HG03175 (cell line): Measurements from ENCODE around the gene PIP5K1C.

Experiments used
- ATAC-seq: cut with Tn5 transposase; IDR thresholded peaks from one replicate; pipeline ENCODE4 v1.9.1; 2021; ENCODE audit warnings: mild to moderate bottlenecking, moderate library complexity; ENCODE audit not compliant: unreplicated experiment

Gene PIP5K1C

GRCh38 chr19:3613818-3614661 is 86.2 kb downstream of the PIP5K1C start:
- no peak for ATAC-seq

- ATAC-seq, result no peak
These were observed 87.1 kb downstream of the PIP5K1C start for GRCh38 chr19:3612901-3613741.

- ATAC-seq, result no peak
These were observed 87.9 kb downstream of the PIP5K1C start for GRCh38 chr19:3612330-3612729.

GRCh38 chr19:3611841-3612240 is 88.4 kb downstream of the PIP5K1C start:
- ATAC-seq, result no peak

DNA sequence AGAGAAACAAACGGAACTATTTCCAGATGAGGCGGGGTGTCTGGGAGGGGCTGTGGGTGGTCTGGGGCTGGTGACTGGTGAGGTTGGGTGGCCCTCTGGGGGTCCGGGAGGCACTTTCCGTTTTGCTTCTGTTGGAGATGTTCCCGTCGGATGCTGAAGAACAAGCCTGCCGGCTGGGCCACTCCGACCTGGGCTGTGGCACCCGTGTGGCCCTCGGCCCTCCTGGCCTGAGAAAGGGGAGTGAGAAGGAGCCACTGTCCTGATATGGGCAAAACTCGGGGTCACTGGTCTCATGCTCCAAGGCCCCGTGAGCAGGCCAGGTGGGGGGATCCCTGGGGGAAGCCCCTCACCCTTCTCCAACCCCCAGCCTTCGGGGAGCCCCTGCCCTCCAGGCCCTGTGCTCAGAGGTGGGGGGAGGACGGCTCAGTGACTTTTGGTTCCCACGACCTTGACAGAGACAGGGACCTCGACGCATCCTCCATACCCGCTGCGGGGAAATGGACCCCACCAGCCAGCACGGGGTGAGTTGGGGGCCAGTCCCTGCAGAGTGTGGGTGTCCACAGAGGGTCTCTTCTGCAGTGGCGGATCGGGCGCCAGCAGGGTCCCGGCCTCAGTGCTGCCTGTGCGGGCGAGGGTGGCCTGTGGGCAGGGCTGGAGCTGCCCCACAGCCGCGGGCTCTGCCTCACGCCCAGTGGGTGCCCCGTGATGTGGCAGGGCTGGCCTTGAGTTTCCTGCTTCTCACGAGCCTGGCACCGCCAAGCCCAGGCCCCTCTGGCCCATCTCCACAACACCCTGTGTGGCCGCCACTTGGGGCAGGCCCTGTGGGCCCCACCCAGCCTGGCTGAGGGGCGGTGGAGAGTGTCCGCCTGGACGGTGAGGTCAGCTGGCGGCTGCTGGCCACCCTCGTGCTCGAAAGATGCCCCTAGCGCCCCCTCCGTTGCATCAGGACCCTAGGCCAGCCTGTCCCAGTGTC is 89.2 kb downstream of the PIP5K1C start:
- ATAC-seq, result no peak

- no peak for ATAC-seq
These were observed 90.2 kb downstream of the PIP5K1C start for GRCh38 chr19:3609779-3610719.

GRCh38 chr19:3608750-3609322 is 91.4 kb downstream of the PIP5K1C start:
- no peak for ATAC-seq

- ATAC-seq, result no peak
These were observed 92.1 kb downstream of the PIP5K1C start for GRCh38 chr19:3608079-3608641.

DNA sequence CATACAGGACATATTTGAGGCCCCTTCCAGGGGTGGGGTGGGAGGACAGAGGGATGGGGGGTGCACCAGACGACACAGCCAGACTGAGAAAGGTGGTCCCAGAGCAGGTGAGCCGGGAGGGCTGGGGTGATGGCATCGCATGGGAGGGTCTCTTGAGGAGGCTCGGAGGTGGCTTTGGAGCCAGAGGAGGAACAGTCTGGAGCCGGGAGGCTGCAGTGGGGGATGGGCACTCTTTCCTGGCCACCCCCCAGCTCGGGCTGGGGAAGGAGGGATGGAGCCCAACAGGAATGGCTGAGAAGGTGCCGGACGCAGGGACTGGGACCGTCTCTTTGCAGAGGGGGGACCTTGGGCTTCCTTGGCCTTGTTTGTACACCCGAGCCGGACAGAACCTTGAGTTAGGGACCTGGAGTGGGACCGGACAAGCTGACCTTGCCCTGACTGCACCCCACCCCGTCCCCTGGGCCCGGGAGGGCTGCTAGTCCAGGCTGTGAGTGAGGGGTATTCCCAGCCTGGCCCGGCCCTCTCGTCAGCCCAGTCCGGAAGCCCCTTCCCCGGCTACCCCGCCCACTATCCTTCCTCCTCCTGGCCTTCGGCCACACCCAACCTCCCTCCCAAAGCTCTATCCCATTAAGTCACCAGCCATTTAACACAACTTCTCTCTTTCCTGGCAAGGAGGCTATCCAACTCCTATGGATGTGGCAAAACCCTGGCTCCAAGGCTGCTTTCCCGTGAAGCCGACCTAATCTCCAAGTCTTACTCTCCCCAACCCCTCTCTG is 92.8 kb downstream of the PIP5K1C start:
- no peak for ATAC-seq

DNA sequence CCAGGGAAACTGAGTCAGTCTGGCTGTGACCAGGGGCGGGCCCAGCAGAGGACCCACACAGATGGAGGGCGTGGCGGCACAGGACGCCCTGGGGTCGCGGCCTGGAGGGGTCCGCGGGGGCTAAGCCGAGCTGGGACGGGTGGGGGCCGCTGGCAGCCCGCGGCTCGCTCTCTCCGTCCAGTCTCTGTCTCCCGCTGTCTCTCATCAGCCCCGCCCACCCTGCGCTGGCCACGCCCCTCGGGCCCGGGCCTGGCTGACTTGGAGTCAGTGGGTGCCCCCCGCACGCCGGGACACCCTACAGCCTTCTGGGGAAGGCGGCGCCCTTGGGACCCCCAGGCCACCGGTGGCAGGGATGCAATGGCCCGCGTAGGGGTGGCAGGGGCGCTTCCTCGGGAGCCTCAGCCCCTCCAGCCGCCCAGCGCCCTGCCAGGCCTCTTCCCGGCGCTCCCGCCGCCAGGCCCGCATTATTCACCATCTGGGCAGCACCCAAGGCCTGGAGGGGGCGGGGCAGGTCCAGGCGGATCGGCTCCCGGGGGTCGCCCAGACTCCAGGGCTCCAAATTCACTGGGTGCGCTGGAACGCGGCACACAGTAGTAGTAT is 93.5 kb downstream of the PIP5K1C start, which contains the start of gene TBXA2R:
Gene TBXA2R (minus strand): TSS at position 186 of the 600 bp plus-strand sequence. CDS start 6,241 bp downstream, outside the sequence.
- no peak for ATAC-seq

GRCh38 chr19:3606174-3606689 is 94.0 kb downstream of the PIP5K1C start:
- ATAC-seq, result no peak

- ATAC-seq, result no peak
These were observed 94.5 kb downstream of the PIP5K1C start for GRCh38 chr19:3605770-3606169.

DNA sequence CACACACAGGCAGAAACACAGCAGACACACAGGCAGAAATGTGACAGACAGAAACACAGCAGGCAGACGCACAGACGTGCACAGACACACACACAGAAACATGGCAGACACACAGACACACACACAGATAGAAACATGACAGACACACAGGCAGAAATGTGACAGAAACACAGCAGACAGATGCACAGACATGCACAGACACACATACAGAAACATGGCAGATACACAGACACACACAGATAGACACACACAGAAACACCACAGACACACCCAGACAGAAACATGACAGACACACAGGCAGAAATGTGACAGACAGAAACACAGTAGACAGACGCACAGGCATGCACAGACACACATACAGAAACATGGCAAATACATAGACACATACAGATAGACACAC is 94.9 kb downstream of the PIP5K1C start:
- ATAC-seq, result no peak

DNA sequence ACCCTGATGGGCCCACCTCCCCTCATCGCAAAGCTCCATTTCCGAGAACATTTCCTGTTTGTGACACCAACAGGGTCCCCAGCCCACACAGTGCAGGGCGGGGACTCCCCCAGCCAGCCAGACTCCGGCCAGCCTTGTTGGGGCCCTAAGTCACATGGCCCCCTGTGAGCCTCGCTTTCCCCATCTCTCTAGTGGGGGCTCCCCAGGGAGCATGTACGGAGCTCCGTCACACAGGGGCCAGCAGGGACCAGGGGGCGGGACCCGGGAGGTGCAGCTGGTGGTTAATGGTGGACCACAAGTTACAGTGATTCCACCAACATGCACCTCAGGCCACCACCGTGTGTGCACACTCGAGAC is 95.3 kb downstream of the PIP5K1C start:
- no peak for ATAC-seq

- no peak for ATAC-seq
These were observed 95.9 kb downstream of the PIP5K1C start for GRCh38 chr19:3604227-3604986.

DNA sequence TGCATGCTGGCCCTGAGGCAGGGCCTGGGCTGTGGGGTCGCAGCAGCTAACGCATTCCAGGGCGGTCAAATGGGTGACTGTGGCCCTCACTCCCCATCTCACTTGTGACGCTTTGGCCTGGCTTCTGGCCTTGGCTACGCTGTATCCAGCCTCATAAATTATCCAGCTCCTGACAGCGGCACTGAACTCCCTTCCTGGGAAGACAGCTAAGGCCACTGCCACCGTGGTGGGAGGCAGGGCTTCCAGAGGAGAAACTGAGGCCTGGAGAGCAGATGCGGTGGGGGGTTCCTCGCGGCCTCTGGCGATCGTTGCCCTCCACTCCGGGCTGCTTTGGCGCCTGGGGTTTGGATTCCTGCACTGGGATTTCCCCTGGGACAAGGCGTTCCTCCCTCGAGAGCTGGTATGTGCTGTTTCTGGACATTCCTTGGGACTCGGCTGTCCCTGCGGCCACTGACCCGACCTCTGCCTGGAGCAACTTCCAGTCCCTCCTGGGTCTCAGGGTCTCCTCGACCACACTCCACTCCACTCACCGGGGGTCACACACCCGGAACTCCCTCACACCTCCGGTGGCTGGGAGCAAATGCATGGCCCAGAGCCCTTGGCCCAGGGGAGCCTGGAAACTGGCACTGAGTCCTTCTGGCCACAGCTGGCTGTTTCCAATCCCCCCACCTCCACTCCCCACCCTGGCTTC is 97.0 kb downstream of the PIP5K1C start:
- no peak for ATAC-seq
